WTC11 (cell line): Measurements from ENCODE around the gene ATP13A4. TPM values are rescaled to one million over a fixed set of nuclear protein-coding genes. Genes with fewer than 3 reads are reported as not detected.

Experiments
- ATAC-seq: fragments of 200-7000 bp; cut with Tn5 transposase; 2 replicates; pipeline ENCODE4 v1.10.0; 2021; ENCODE audit warnings: mild to moderate bottlenecking, moderate library complexity
- CTCF ChIA-PET: fragments of 300-600 bp; sonication (Branson Sonifier 250); formaldehyde crosslinking; loops from one replicate; lab custom pipeline; 2021; ENCODE audit warnings: antibody characterized with exemption; lab: Charles Lee
- POLR2A ChIA-PET: fragments of 350-600 bp; sonication (Branson Sonifier 250); formaldehyde crosslinking; loops from one replicate; lab custom pipeline; 2021; ENCODE audit warnings: antibody characterized with exemption; lab: Charles Lee
- DNase-seq: peaks from one replicate; pipeline ENCODE4 v3.0.0; 2021; ENCODE audit warnings: low spot score
- H3K27ac Mint-ChIP-seq: 2 replicates; pipeline ENCODE4 v1.8.0; 2021; ENCODE audit warnings: mixed read lengths
- H3K27me3 Mint-ChIP-seq: 2 replicates; pipeline ENCODE4 v1.8.0; 2021; ENCODE audit warnings: low read depth, mild to moderate bottlenecking, moderate library complexity, mixed read lengths
- H3K36me3 Mint-ChIP-seq: 2 replicates; pipeline ENCODE4 v1.8.0; 2021; ENCODE audit warnings: mixed read lengths
- H3K4me1 Mint-ChIP-seq: 2 replicates; pipeline ENCODE4 v1.8.0; 2022; ENCODE audit warnings: mixed read lengths
- H3K4me3 Mint-ChIP-seq: 2 replicates; pipeline ENCODE4 v1.8.0; 2021; ENCODE audit warnings: mild to moderate bottlenecking, moderate library complexity, mixed read lengths
- H3K9me3 Mint-ChIP-seq: 2 replicates; pipeline ENCODE4 v1.8.0; 2021; ENCODE audit warnings: mixed read lengths
- CREB1 ChIP-seq: sonication (generic); formaldehyde crosslinking; IDR thresholded peaks from 2 replicates; pipeline ENCODE4 v1.8.0; 2023; ENCODE audit warnings: mild to moderate bottlenecking, missing genetic modification reagents
- CREM ChIP-seq: sonication (generic); formaldehyde crosslinking; IDR thresholded peaks from 2 replicates; pipeline ENCODE4 v1.8.1; 2022; ENCODE audit warnings: mild to moderate bottlenecking, missing genetic modification reagents, moderate library complexity
- JAZF1 ChIP-seq: fragments of 250-450 bp; sonication (Bioruptor Pico); IDR thresholded peaks from 2 replicates; pipeline ENCODE4 v1.9.0; 2021; ENCODE audit warnings: moderate library complexity, mild to moderate bottlenecking, inconsistent platforms
- NFATC4 ChIP-seq: fragments of 250-450 bp; sonication (Bioruptor Pico); IDR thresholded peaks from 2 replicates; pipeline ENCODE4 v1.9.0; 2021; ENCODE audit warnings: mild to moderate bottlenecking
- OVOL2 ChIP-seq: fragments of 250-450 bp; sonication (Bioruptor Pico); IDR thresholded peaks from 2 replicates; pipeline ENCODE4 v1.9.0; 2021; ENCODE audit warnings: mild to moderate bottlenecking, borderline replicate concordance
- SMAD3 ChIP-seq: sonication (generic); formaldehyde crosslinking; IDR thresholded peaks from 2 replicates; pipeline ENCODE4 v1.8.0; 2022; ENCODE audit warnings: missing genetic modification reagents, mild to moderate bottlenecking, borderline replicate concordance
- SP1 ChIP-seq: sonication (generic); formaldehyde crosslinking; conservative IDR thresholded peaks from 2 replicates; pipeline ENCODE4 v1.8.1; 2022; ENCODE audit warnings: missing genetic modification reagents
- TCF7 ChIP-seq: sonication (generic); formaldehyde crosslinking; IDR thresholded peaks from 2 replicates; pipeline ENCODE4 v1.8.0; 2022; ENCODE audit warnings: mild to moderate bottlenecking, low read depth, missing genetic modification reagents, moderate library complexity
- ZNF138 ChIP-seq: sonication (generic); formaldehyde crosslinking; conservative IDR thresholded peaks from 2 replicates; pipeline ENCODE4 v1.8.1; 2022; ENCODE audit warnings: mild to moderate bottlenecking, moderate library complexity, missing genetic modification reagents
- ZNF232 ChIP-seq: sonication (generic); formaldehyde crosslinking; IDR thresholded peaks from 2 replicates; pipeline ENCODE4 v1.8.0; 2022; ENCODE audit warnings: mild to moderate bottlenecking, missing genetic modification reagents
- total RNA-seq: library from RNA; stranded (reverse); gene quantifications from 3 replicates; pipeline ENCODE4 v1.2.3, GENCODE V29; 2021
- TF ChIP-seq, protein P1 (sequence below): sonication (generic); formaldehyde crosslinking; IDR thresholded peaks from 2 replicates; pipeline ENCODE4 v1.8.1; 2022; ENCODE audit warnings: missing genetic modification reagents, borderline replicate concordance
- TF ChIP-seq, protein P2 (sequence below): sonication (generic); formaldehyde crosslinking; IDR thresholded peaks from 2 replicates; pipeline ENCODE4 v1.8.0; 2022; ENCODE audit warnings: mild to moderate bottlenecking, missing genetic modification reagents
- TF ChIP-seq, protein P3 (sequence below): fragments of 200-600 bp; IDR thresholded peaks from 2 replicates; pipeline ENCODE4 v1.8.0; 2022; ENCODE audit warnings: antibody characterized with exemption
- TF ChIP-seq, protein P4 (sequence below): sonication (generic); formaldehyde crosslinking; IDR thresholded peaks from 2 replicates; pipeline ENCODE4 v1.8.0; 2022; ENCODE audit warnings: mild to moderate bottlenecking, missing genetic modification reagents
- TF ChIP-seq, protein P5 (sequence below): sonication (generic); formaldehyde crosslinking; IDR thresholded peaks from 2 replicates; pipeline ENCODE4 v1.8.1; 2023; ENCODE audit warnings: mild to moderate bottlenecking, missing genetic modification reagents
- TF ChIP-seq, protein P6 (sequence below): fragments of 250-450 bp; sonication (Bioruptor Pico); IDR thresholded peaks from 2 replicates; pipeline ENCODE4 v1.9.0; 2021; ENCODE audit warnings: mild to moderate bottlenecking
- TF ChIP-seq, protein P7 (sequence below): fragments of 250-450 bp; sonication (Bioruptor Pico); conservative IDR thresholded peaks from 2 replicates; pipeline ENCODE4 v1.9.0; 2021; ENCODE audit warnings: mild to moderate bottlenecking
- TF ChIP-seq, protein P8 (sequence below): fragments of 250-450 bp; sonication (Bioruptor Pico); IDR thresholded peaks from 2 replicates; pipeline ENCODE4 v1.9.0; 2021; ENCODE audit warnings: mild to moderate bottlenecking

Gene ATP13A4
- total RNA-seq, 1 experiment from 2014 or later: 0.20 TPM

DNA sequence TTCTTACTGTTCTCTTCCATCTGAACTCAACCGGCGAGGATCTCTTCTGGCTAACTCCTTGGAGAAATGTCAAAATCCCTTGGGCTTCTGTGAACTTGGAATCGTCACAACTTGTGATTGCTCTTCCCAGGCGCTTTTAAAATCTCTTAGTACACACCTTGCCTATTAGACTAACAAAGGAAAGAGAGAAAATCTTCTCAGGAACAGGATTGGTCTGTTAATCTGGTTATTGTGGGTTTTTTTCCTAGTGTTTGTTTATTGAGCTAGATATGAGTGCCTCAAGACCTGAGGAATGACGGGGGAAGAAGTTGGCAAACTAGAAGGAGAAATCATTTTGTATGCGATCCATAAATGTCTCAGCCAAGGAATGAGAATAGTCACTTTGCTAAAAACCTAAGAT, 176.0 kb downstream of the ATP13A4 start, which contains the start of gene ATP13A5:
Gene ATP13A5 (minus strand): TSS at position 48 of the 400 bp plus-strand sequence. CDS start 28 bp downstream, at position 20.
- ChIA-PET CTCF (no interaction called here), POLR2A (no interaction called here)
- peaks cover 20% of the 10 kb centered on the region for H3K4me1 Mint-ChIP-seq
- no peak within 1 kb of the TSS for H3K27ac Mint-ChIP-seq
- no peak for DNase-seq
- H3K27me3 Mint-ChIP-seq: no peaks in the 10 kb centered on the region; the same call in 1 of the 2 replicates
- H3K9me3 Mint-ChIP-seq: peaks cover 18% of the 10 kb centered on the region
- no peak for TF ChIP-seq TCF7 (CRISPR knock-in tag)
- TF ChIP-seq SP1 (CRISPR knock-in tag): no peak
- no peak for TF ChIP-seq OVOL2
- TF ChIP-seq, protein P1, sequence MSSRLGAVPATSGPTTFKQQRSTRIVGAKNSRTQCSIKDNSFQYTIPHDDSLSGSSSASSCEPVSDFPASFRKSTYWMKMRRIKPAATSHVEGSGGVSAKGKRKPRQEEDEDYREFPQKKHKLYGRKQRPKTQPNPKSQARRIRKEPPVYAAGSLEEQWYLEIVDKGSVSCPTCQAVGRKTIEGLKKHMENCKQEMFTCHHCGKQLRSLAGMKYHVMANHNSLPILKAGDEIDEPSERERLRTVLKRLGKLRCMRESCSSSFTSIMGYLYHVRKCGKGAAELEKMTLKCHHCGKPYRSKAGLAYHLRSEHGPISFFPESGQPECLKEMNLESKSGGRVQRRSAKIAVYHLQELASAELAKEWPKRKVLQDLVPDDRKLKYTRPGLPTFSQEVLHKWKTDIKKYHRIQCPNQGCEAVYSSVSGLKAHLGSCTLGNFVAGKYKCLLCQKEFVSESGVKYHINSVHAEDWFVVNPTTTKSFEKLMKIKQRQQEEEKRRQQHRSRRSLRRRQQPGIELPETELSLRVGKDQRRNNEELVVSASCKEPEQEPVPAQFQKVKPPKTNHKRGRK (CRISPR knock-in tag): no peak
- TF ChIP-seq, protein P2, sequence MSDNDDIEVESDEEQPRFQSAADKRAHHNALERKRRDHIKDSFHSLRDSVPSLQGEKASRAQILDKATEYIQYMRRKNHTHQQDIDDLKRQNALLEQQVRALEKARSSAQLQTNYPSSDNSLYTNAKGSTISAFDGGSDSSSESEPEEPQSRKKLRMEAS (CRISPR knock-in tag): no peak
- no peak for TF ChIP-seq ZNF138
- no peak for TF ChIP-seq ZNF232 (CRISPR knock-in tag)
- no peaks in the 10 kb centered on the region for H3K36me3 Mint-ChIP-seq
- no peak within 1 kb of the TSS for H3K4me3 Mint-ChIP-seq
- no peak for ATAC-seq

DNA sequence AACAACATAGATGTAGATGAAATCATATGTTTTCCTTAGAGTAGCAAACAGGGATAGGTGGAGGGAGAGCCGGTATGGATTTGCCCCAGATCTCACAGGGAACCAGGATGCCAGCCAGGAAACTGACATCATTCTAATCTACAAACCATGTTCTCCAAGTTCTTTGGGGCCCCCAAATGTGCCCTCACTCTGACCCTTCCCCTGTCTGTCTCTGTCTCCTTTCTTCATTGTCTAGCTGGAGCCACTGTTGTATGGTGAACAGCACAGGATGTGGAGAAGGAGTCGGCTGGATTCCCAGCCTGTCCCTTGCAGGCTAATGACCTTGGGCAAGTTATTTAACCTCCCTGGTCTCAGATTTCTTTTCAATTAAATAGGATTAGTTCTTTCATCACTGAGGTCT, 177.1 kb downstream of the ATP13A4 start:
- no peak overlapping the region for H3K27ac Mint-ChIP-seq
- ChIA-PET CTCF (no interaction called here), POLR2A (no interaction called here)
- H3K36me3 Mint-ChIP-seq: no peaks in the 10 kb centered on the region
- no peak overlapping the region for H3K4me3 Mint-ChIP-seq
- no peak for DNase-seq
- H3K4me1 Mint-ChIP-seq: peaks cover 15% of the 10 kb centered on the region
- peak; percentile 32; the same call in 1 of the 2 replicates for ATAC-seq
- peaks cover 18% of the 10 kb centered on the region for H3K9me3 Mint-ChIP-seq
- no peak for TF ChIP-seq CREB1 (CRISPR knock-in tag)
- TF ChIP-seq, protein P3, sequence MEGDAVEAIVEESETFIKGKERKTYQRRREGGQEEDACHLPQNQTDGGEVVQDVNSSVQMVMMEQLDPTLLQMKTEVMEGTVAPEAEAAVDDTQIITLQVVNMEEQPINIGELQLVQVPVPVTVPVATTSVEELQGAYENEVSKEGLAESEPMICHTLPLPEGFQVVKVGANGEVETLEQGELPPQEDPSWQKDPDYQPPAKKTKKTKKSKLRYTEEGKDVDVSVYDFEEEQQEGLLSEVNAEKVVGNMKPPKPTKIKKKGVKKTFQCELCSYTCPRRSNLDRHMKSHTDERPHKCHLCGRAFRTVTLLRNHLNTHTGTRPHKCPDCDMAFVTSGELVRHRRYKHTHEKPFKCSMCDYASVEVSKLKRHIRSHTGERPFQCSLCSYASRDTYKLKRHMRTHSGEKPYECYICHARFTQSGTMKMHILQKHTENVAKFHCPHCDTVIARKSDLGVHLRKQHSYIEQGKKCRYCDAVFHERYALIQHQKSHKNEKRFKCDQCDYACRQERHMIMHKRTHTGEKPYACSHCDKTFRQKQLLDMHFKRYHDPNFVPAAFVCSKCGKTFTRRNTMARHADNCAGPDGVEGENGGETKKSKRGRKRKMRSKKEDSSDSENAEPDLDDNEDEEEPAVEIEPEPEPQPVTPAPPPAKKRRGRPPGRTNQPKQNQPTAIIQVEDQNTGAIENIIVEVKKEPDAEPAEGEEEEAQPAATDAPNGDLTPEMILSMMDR: no peak
- no peaks in the 10 kb centered on the region; the same call in 1 of the 2 replicates for H3K27me3 Mint-ChIP-seq

DNA sequence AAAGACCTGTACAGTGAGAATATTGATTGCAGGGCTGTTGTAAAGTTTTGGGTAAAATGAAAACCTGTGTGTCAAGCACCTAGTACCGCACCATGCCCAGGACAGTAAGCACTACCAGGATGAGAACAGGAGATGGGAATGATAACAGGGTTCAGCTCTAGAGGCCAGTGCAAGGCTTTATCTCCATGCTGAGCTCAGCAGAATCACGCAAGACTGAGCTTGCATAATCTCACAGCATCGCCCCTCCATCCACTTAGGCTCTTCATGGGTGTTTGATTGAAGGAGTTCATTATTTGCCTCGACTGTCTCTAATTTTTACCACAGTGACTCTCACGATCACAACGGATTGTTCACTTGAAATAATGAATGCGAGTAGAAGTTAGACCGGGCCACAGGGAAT, 179.1 kb downstream of the ATP13A4 start:
- Mint-ChIP-seq H3K27me3 (no peaks in the 10 kb centered on the region; the same call in 1 of the 2 replicates), H3K4me1 (peaks cover 15% of the 10 kb centered on the region), H3K4me3 (no peak overlapping the region), H3K36me3 (no peaks in the 10 kb centered on the region), H3K9me3 (peaks cover 3% of the 10 kb centered on the region), H3K27ac (no peak overlapping the region)
- CTCF ChIA-PET: no interaction called here
- ATAC-seq (no peak), DNase-seq (no peak)
- POLR2A ChIA-PET: no interaction called here
- TF ChIP-seq, protein P4, sequence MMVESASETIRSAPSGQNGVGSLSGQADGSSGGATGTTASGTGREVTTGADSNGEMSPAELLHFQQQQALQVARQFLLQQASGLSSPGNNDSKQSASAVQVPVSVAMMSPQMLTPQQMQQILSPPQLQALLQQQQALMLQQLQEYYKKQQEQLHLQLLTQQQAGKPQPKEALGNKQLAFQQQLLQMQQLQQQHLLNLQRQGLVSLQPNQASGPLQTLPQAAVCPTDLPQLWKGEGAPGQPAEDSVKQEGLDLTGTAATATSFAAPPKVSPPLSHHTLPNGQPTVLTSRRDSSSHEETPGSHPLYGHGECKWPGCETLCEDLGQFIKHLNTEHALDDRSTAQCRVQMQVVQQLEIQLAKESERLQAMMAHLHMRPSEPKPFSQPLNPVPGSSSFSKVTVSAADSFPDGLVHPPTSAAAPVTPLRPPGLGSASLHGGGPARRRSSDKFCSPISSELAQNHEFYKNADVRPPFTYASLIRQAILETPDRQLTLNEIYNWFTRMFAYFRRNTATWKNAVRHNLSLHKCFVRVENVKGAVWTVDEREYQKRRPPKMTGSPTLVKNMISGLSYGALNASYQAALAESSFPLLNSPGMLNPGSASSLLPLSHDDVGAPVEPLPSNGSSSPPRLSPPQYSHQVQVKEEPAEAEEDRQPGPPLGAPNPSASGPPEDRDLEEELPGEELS: no peak
- TF ChIP-seq, protein P5, sequence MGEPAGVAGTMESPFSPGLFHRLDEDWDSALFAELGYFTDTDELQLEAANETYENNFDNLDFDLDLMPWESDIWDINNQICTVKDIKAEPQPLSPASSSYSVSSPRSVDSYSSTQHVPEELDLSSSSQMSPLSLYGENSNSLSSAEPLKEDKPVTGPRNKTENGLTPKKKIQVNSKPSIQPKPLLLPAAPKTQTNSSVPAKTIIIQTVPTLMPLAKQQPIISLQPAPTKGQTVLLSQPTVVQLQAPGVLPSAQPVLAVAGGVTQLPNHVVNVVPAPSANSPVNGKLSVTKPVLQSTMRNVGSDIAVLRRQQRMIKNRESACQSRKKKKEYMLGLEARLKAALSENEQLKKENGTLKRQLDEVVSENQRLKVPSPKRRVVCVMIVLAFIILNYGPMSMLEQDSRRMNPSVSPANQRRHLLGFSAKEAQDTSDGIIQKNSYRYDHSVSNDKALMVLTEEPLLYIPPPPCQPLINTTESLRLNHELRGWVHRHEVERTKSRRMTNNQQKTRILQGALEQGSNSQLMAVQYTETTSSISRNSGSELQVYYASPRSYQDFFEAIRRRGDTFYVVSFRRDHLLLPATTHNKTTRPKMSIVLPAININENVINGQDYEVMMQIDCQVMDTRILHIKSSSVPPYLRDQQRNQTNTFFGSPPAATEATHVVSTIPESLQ: no peak
- TF ChIP-seq CREM (CRISPR knock-in tag): no peak
- no peak for TF ChIP-seq OVOL2
- TF ChIP-seq, protein P6, sequence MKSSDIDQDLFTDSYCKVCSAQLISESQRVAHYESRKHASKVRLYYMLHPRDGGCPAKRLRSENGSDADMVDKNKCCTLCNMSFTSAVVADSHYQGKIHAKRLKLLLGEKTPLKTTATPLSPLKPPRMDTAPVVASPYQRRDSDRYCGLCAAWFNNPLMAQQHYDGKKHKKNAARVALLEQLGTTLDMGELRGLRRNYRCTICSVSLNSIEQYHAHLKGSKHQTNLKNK (CRISPR knock-in tag): no peak
- no peak for TF ChIP-seq NFATC4 (CRISPR knock-in tag)
- no peak for TF ChIP-seq JAZF1
- TF ChIP-seq, protein P7, sequence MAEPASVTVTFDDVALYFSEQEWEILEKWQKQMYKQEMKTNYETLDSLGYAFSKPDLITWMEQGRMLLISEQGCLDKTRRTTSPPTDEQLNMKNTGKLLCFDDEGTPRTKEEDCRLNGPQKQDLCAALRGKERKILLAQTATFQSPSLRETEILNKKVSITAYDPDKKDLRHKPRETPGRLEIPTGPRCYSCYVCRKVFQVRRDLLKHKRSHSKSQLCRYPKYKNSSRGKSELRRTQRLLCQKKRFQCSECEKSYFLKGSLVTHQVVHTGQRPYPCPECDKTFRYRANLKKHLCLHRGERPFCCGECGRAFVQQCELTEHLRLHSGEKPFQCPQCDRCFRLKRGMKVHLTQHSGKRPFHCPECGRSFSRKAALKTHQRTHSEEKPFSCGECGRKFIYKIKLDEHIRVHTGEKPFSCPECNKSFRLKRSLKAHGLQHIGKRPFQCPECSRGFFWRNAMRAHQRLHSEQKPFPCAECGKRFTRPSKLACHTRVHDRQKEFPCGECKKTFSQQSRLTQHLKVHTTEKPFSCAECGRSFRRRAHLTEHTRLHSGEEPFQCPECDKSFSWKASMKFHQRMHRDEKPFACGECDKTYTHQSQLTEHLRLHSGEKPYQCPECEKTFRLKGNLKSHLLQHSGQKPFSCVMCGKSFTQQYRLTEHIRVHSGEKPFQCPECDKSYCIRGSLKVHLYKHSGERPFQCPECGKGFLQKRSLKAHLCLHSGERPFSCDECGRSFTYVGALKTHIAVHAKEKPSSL (CRISPR knock-in tag): no peak
- TF ChIP-seq SMAD3 (CRISPR knock-in tag): no peak
- TF ChIP-seq, protein P8, sequence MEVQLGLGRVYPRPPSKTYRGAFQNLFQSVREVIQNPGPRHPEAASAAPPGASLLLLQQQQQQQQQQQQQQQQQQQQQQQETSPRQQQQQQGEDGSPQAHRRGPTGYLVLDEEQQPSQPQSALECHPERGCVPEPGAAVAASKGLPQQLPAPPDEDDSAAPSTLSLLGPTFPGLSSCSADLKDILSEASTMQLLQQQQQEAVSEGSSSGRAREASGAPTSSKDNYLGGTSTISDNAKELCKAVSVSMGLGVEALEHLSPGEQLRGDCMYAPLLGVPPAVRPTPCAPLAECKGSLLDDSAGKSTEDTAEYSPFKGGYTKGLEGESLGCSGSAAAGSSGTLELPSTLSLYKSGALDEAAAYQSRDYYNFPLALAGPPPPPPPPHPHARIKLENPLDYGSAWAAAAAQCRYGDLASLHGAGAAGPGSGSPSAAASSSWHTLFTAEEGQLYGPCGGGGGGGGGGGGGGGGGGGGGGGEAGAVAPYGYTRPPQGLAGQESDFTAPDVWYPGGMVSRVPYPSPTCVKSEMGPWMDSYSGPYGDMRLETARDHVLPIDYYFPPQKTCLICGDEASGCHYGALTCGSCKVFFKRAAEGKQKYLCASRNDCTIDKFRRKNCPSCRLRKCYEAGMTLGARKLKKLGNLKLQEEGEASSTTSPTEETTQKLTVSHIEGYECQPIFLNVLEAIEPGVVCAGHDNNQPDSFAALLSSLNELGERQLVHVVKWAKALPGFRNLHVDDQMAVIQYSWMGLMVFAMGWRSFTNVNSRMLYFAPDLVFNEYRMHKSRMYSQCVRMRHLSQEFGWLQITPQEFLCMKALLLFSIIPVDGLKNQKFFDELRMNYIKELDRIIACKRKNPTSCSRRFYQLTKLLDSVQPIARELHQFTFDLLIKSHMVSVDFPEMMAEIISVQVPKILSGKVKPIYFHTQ (CRISPR knock-in tag): no peak
